ENCODE data around the gene CISTR. TPM values are rescaled to one million over a fixed set of nuclear protein-coding genes. Genes with fewer than 3 reads are reported as not detected.

The CISTR gene
- total RNA-seq, 1 donor from 2014 or later, result not detected

DNA sequence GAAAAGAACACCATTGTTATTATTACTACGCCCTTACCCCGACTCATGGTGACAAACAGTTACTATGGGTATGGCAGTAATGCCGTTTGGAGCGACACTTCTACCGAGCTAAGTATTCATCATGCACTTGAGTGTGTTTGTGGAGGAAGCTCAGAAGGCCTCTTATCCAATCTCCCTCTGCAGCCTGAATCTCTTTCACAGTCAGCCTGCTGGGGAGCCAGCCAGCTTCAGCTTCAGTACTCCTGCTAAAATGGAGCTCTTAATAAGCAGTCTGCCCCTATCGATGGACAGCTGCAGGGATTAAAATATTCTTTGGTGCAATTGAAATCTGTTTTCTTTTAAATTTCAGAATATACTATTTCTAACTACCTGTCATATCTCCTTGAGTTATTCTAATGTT is 51.2 kb downstream of the CISTR start:
- H3K27ac ChIP-seq (ENCODE audit: low read depth, low read length), result no peak overlapping the region
- no peak overlapping the region for H3K4me2 ChIP-seq (ENCODE audit: low read length)
- Mint-ChIP-seq H3K36me3 (ENCODE audit: low read depth, unreplicated experiment) (no peaks in the 10 kb centered on the region), H3K4me3 (ENCODE audit: unreplicated experiment) (no peak overlapping the region), H3K27ac (ENCODE audit: unreplicated experiment) (no peak overlapping the region), H3K4me1 (ENCODE audit: low read depth, unreplicated experiment) (no peaks in the 10 kb centered on the region), H3K9me3 (ENCODE audit: unreplicated experiment) (no peaks in the 10 kb centered on the region), H3K27me3 (ENCODE audit: low read depth, unreplicated experiment) (peaks cover 81% of the 10 kb centered on the region)
- H3K4me3 ChIP-seq (ENCODE audit: insufficient read depth, low read depth, low read length), result no peak overlapping the region
- peaks cover 67% of the 10 kb centered on the region for H3K27me3 ChIP-seq (ENCODE audit: insufficient read depth, low read length)
- H3K9me3 ChIP-seq (ENCODE audit: insufficient read depth, low read depth, low read length), result no peaks in the 10 kb centered on the region
- H3K79me2 ChIP-seq (ENCODE audit: insufficient read depth, low read length), result no peaks in the 10 kb centered on the region
- H3K9ac ChIP-seq (ENCODE audit: low read length), result no peak overlapping the region
- no peak for FAIRE-seq
- H3K4me1 ChIP-seq (ENCODE audit: insufficient read depth, low read length), result peaks cover 11% of the 10 kb centered on the region
- TF ChIP-seq CTCF (IDR thresholded peaks at IDR 0.05; ENCODE audit: insufficient read depth, low read depth, low read length) (no peak), EZH2 (IDR thresholded peaks at IDR 0.05; ENCODE audit: insufficient read depth, low read length) (no peak)
- no peak for DNase-seq (ENCODE audit: low read depth)
- H4K20me1 ChIP-seq (ENCODE audit: insufficient read depth, low read length), result no peaks in the 10 kb centered on the region
- H3K36me3 ChIP-seq (ENCODE audit: insufficient read depth, low read length), result no peaks in the 10 kb centered on the region
- H2AFZ ChIP-seq (ENCODE audit: low read depth, low read length), result no peak overlapping the region

- Histone ChIP-seq H3K36me3 (ENCODE audit: insufficient read depth, low read length) (no peaks in the 10 kb centered on the region), H3K9ac (ENCODE audit: low read length) (no peak overlapping the region), H3K4me1 (ENCODE audit: insufficient read depth, low read length) (peaks cover 12% of the 10 kb centered on the region), H3K27me3 (ENCODE audit: insufficient read depth, low read length) (peaks cover 65% of the 10 kb centered on the region), H3K79me2 (ENCODE audit: insufficient read depth, low read length) (no peaks in the 10 kb centered on the region), H3K4me2 (ENCODE audit: low read length) (no peak overlapping the region), H3K9me3 (ENCODE audit: insufficient read depth, low read depth, low read length) (no peaks in the 10 kb centered on the region), H4K20me1 (ENCODE audit: insufficient read depth, low read length) (no peaks in the 10 kb centered on the region), H2AFZ (ENCODE audit: low read depth, low read length) (no peak overlapping the region), H3K27ac (ENCODE audit: low read depth, low read length) (no peak overlapping the region), H3K4me3 (ENCODE audit: insufficient read depth, low read depth, low read length) (no peak overlapping the region)
- TF ChIP-seq EZH2 (IDR thresholded peaks at IDR 0.05; ENCODE audit: insufficient read depth, low read length) (no peak), CTCF (IDR thresholded peaks at IDR 0.05; ENCODE audit: insufficient read depth, low read depth, low read length) (no peak)
- Mint-ChIP-seq H3K4me3 (ENCODE audit: unreplicated experiment) (no peak overlapping the region), H3K4me1 (ENCODE audit: low read depth, unreplicated experiment) (no peaks in the 10 kb centered on the region), H3K27me3 (ENCODE audit: low read depth, unreplicated experiment) (peaks cover 82% of the 10 kb centered on the region), H3K27ac (ENCODE audit: unreplicated experiment) (no peak overlapping the region), H3K9me3 (ENCODE audit: unreplicated experiment) (no peaks in the 10 kb centered on the region), H3K36me3 (ENCODE audit: low read depth, unreplicated experiment) (no peaks in the 10 kb centered on the region)
- DNase-seq (ENCODE audit: low read depth), result no peak
- FAIRE-seq, result no peak
Measured at GRCh38 chr12:53699678-53700025, 52.1 kb downstream of the CISTR start.

DNA sequence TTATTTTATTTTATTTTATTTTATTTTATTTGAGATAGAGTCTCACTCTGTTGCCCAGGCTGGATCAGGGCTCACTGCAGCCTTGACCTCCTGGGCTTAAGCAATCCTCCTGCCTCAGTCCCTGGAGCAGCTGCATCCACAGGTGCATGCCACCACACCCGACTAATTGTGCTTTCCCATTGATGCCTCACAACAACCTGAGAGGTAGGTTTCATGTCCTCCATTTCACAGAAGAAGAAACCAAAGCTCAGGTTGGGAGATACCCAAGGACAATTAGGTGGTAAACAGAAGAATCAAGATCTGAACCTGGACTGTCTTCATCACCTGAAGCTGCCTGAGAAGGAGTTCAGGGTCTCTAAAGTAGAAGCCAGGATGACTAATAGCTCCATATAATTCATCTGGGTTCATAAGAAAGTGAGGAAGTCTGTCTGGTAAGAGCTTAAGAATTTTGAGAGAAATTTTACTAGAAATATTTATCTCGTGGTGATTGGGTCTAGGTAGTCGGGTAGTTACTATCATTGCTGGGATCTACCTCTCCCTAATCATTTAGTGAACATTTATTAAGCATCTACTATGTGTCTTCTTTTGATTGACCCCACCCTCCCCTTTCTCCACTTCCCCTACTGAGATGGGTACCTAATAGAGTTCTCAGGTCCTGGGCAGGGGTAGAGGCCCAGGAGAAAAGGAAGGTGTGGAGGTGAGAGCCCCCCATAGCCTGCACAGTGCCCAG is 52.7 kb downstream of the CISTR start:
- FAIRE-seq (no peak), DNase-seq (ENCODE audit: low read depth) (no peak)
- Mint-ChIP-seq H3K4me1 (ENCODE audit: low read depth, unreplicated experiment) (no peaks in the 10 kb centered on the region), H3K9me3 (ENCODE audit: unreplicated experiment) (no peaks in the 10 kb centered on the region), H3K4me3 (ENCODE audit: unreplicated experiment) (no peak overlapping the region), H3K27ac (ENCODE audit: unreplicated experiment) (no peak overlapping the region), H3K27me3 (ENCODE audit: low read depth, unreplicated experiment) (peaks cover 82% of the 10 kb centered on the region), H3K36me3 (ENCODE audit: low read depth, unreplicated experiment) (no peaks in the 10 kb centered on the region)
- Histone ChIP-seq H4K20me1 (ENCODE audit: insufficient read depth, low read length) (no peaks in the 10 kb centered on the region), H3K27me3 (ENCODE audit: insufficient read depth, low read length) (peaks cover 65% of the 10 kb centered on the region), H3K4me1 (ENCODE audit: insufficient read depth, low read length) (peaks cover 12% of the 10 kb centered on the region), H3K4me2 (ENCODE audit: low read length) (no peak overlapping the region), H3K4me3 (ENCODE audit: insufficient read depth, low read depth, low read length) (no peak overlapping the region), H3K27ac (ENCODE audit: low read depth, low read length) (no peak overlapping the region), H3K79me2 (ENCODE audit: insufficient read depth, low read length) (no peaks in the 10 kb centered on the region), H2AFZ (ENCODE audit: low read depth, low read length) (no peak overlapping the region), H3K36me3 (ENCODE audit: insufficient read depth, low read length) (no peaks in the 10 kb centered on the region), H3K9ac (ENCODE audit: low read length) (no peak overlapping the region), H3K9me3 (ENCODE audit: insufficient read depth, low read depth, low read length) (no peaks in the 10 kb centered on the region)
- no peak for TF ChIP-seq CTCF (IDR thresholded peaks at IDR 0.05; ENCODE audit: insufficient read depth, low read depth, low read length)
- TF ChIP-seq EZH2 (IDR thresholded peaks at IDR 0.05; ENCODE audit: insufficient read depth, low read length), result no peak

All from astrocyte (in vitro differentiated cells and primary cell).